Measurements from ENCODE around the gene MICALL2. TPM values are rescaled to one million over a fixed set of nuclear protein-coding genes. Genes with fewer than 3 reads are reported as not detected.

MICALL2 gene
- total and polyA plus RNA-seq, 3 donors from 2014 or later: 13.4 to 39.4 (median 29.4) TPM

GRCh38 chr7:1396195-1396594 is 63.1 kb downstream of the MICALL2 start:
- no peak overlapping the region for H3K4me3 ChIP-seq
- H3K36me3 ChIP-seq (ENCODE audit: low read depth, missing control alignments): no peaks in the 10 kb centered on the region
- 74 to 80% methylated on average over 7 of the region's 7 CpGs for WGBS, 2 donors
- intact Hi-C loops (cut with DNase I; ENCODE audit: low total_unique reads): no loop called here
- TF ChIP-seq POLR2A (IDR thresholded peaks at IDR 0.05) (no peak), CTCF (IDR thresholded peaks at IDR 0.05) (no peak)
- no peaks in the 10 kb centered on the region for H3K27me3 ChIP-seq
- no peaks in the 10 kb centered on the region for H3K9me3 ChIP-seq
- H3K27ac ChIP-seq: no peak overlapping the region
- no peaks in the 10 kb centered on the region for H3K4me1 ChIP-seq
- DNase-seq: no peak

- DNase-seq: no peak
- H3K27me3 ChIP-seq: no peaks in the 10 kb centered on the region
- H3K36me3 ChIP-seq (ENCODE audit: low read depth, missing control alignments): no peaks in the 10 kb centered on the region
- no peak overlapping the region for H3K4me3 ChIP-seq
- H3K27ac ChIP-seq: no peak overlapping the region
- H3K4me1 ChIP-seq: no peaks in the 10 kb centered on the region
- 56 to 67% methylated on average over 17 to 33 of the region's 33 CpGs for WGBS, 2 donors
- TF ChIP-seq POLR2A (IDR thresholded peaks at IDR 0.05) (no peak), CTCF (IDR thresholded peaks at IDR 0.05) (no peak)
- no peaks in the 10 kb centered on the region for H3K9me3 ChIP-seq
- intact Hi-C loops (cut with DNase I; ENCODE audit: low total_unique reads): no loop called here
Measured at GRCh38 chr7:1395211-1396070, 63.8 kb downstream of the MICALL2 start.

- Histone ChIP-seq H3K4me1 (no peaks in the 10 kb centered on the region), H3K36me3 (ENCODE audit: low read depth, missing control alignments) (no peaks in the 10 kb centered on the region), H3K27me3 (no peaks in the 10 kb centered on the region), H3K4me3 (no peak overlapping the region), H3K9me3 (no peaks in the 10 kb centered on the region), H3K27ac (no peak overlapping the region)
- no peak for TF ChIP-seq POLR2A (IDR thresholded peaks at IDR 0.05)
- no peak for TF ChIP-seq CTCF (IDR thresholded peaks at IDR 0.05)
- 72 to 83% methylated on average over 3 to 4 of the region's 4 CpGs for WGBS, 2 donors
- intact Hi-C loops (cut with DNase I; ENCODE audit: low total_unique reads): no loop called here
- no peak for DNase-seq
Measured at GRCh38 chr7:1394371-1394770, 64.9 kb downstream of the MICALL2 start.

GRCh38 chr7:1393421-1393820 is 65.8 kb downstream of the MICALL2 start:
- Histone ChIP-seq H3K4me3 (no peak overlapping the region), H3K27me3 (no peaks in the 10 kb centered on the region), H3K9me3 (no peaks in the 10 kb centered on the region), H3K4me1 (no peaks in the 10 kb centered on the region), H3K36me3 (ENCODE audit: low read depth, missing control alignments) (no peaks in the 10 kb centered on the region), H3K27ac (no peak overlapping the region)
- TF ChIP-seq POLR2A (IDR thresholded peaks at IDR 0.05): no peak
- intact Hi-C loops (cut with DNase I; ENCODE audit: low total_unique reads): no loop called here
- 81 to 85% methylated on average over 7 of the region's 7 CpGs for WGBS, 2 donors
- no peak for DNase-seq

- no peak for DNase-seq
- TF ChIP-seq POLR2A (IDR thresholded peaks at IDR 0.05): no peak
- no peak for TF ChIP-seq CTCF (IDR thresholded peaks at IDR 0.05)
- H3K4me3 ChIP-seq: no peak overlapping the region
- WGBS, 2 donors: 93 to 95% methylated on average over 4 of the region's 4 CpGs
- H3K4me1 ChIP-seq: no peaks in the 10 kb centered on the region
- no peaks in the 10 kb centered on the region for H3K36me3 ChIP-seq (ENCODE audit: low read depth, missing control alignments)
- no peaks in the 10 kb centered on the region for H3K27me3 ChIP-seq
- H3K9me3 ChIP-seq: no peaks in the 10 kb centered on the region
- intact Hi-C loops (cut with DNase I; ENCODE audit: low total_unique reads): no loop called here
- H3K27ac ChIP-seq: no peak overlapping the region
Measured at GRCh38 chr7:1392556-1392955, 66.7 kb downstream of the MICALL2 start.

All from testis (tissue), 3 donors.